Esophagus squamous epithelium (tissue), 5 donors: ENCODE data around the gene SIX5. TPM values are rescaled to one million over a fixed set of nuclear protein-coding genes. Genes with fewer than 3 reads are reported as not detected.

Source experiments
- DNase-seq: peaks from one replicate; lab custom pipeline; 2025; lab: John Stamatoyannopoulos, UW
- H3K27ac ChIP-seq, 4 donors: fragments of 200-600 bp; sonication (generic); one replicate each; pipeline ENCODE4 v1.5.1; 2016 to 2019; ENCODE audit warnings: mild to moderate bottlenecking in 1 of 4
- H3K27me3 ChIP-seq, 4 donors: fragments of 200-600 bp; sonication (generic); 1 replicate in 3 of 4; 2 replicates in 1 of 4; pipeline versions ENCODE4 v1.5.1 to v1.6.0; 2017 to 2021; ENCODE audit warnings: antibody characterized with exemption in 1 of 4
- H3K36me3 ChIP-seq, 3 donors: fragments of 200-600 bp; sonication (generic); one replicate each; pipeline ENCODE4 v1.5.1; 2016 to 2019
- H3K4me1 ChIP-seq, 3 donors: fragments of 200-600 bp; sonication (generic); one replicate each; pipeline ENCODE4 v1.5.1; 2017 to 2019
- H3K4me3 ChIP-seq, 4 donors: fragments of 200-600 bp; sonication (generic); 1 replicate in 3 of 4; 2 replicates in 1 of 4; pipeline ENCODE4 v1.5.1; 2016 to 2019; ENCODE audit warnings: mild to moderate bottlenecking in 2 of 4, moderate library complexity in 1 of 4
- H3K9me3 ChIP-seq, 3 donors: fragments of 200-600 bp; sonication (generic); one replicate each; pipeline ENCODE4 v1.5.1; 2016 to 2019
- CTCF ChIP-seq, 6 experiments: fragments of 450-650 bp in 4 of 6; fragments of 200-600 bp in 2 of 6; sonication (generic) in 2 of 6; IDR thresholded peaks; one replicate each; pipeline ENCODE4 v1.5.1; 2016 to 2019; ENCODE audit warnings: antibody characterized with exemption in 6 of 6, mild to moderate bottlenecking in 4 of 6, moderate library complexity in 4 of 6
- POLR2A ChIP-seq, 4 donors: fragments of 450-650 bp; IDR thresholded peaks; one replicate each; pipeline ENCODE4 v1.6.1; 2017; ENCODE audit warnings: antibody characterized with exemption in 4 of 4, mild to moderate bottlenecking in 4 of 4, moderate library complexity in 3 of 4
- WGBS, 2 donors: methylation state at CpG; one replicate each; pipeline ENCODE4 v1.1.5; 2018; 5-methylcytosine and 5-hydroxymethylcytosine counted together
- intact Hi-C: fragments of 100-400 bp; cut with DNase I; formaldehyde crosslinking; loops from one replicate; pipeline ENCODE4 v1.15.0; 2022
- total RNA-seq, 4 donors: library from RNA; depleted of rRNA; stranded (reverse); fragments of >200 nt; gene quantifications; one replicate each; pipeline ENCODE4 v1.1.0, GENCODE V29; 2016
- donor health status: DM: yes; HTN: yes; CAD: no.

SIX5 gene
- total RNA-seq: 10 to 100 TPM in 2 of 4 donors, 1 to 10 TPM in 2; 5.8 to 13.5 (median 10.1) TPM

GRCh38 chr19:45768984-45769782 is at the start of gene SIX5:
Gene SIX5, minus strand, starts transcription at chr19:45769252. Its CDS starts 408 bp downstream, at chr19:45768844.
- Histone ChIP-seq H3K9me3 (no peaks in the 10 kb centered on the region), H3K27me3 (peaks cover 0 to 8% (median 0%) of the 10 kb centered on the region in 4 donors), H3K27ac (peak within 1 kb of the TSS; percentile 85 to 98 (median 96)), H3K4me3 (peak within 1 kb of the TSS; percentile 73 to 79 (median 77)), H3K4me1 (peaks cover 25 to 61% (median 38%) of the 10 kb centered on the region in 3 donors), H3K36me3 (peaks cover 0 to 32% (median 0%) of the 10 kb centered on the region in 3 donors)
- WGBS, 2 donors: 1 to 2% methylated on average over 7 to 27 of the region's 70 CpGs
- peak in 1 of 6 experiments; percentile 39 for TF ChIP-seq CTCF (IDR thresholded peaks at IDR 0.05)
- TF ChIP-seq POLR2A (IDR thresholded peaks at IDR 0.05): peak in 3 of 4 donors; percentile 33 to 85 (median 84)
- intact Hi-C loops: loop anchor here (10.0 kb wide), 1 partner anchor 54 kb away; no protein-coding TSS in a partner anchor
- DNase-seq: peak; percentile 70

GRCh38 chr19:45817725-45818301 is 48.8 kb upstream of the SIX5 start:
- H3K4me3 ChIP-seq: no peak overlapping the region
- H3K27ac ChIP-seq: no peak overlapping the region
- H3K9me3 ChIP-seq: no peaks in the 10 kb centered on the region
- intact Hi-C loops: no loop called here
- peaks cover 0 to 43% (median 5%) of the 10 kb centered on the region in 3 donors for H3K36me3 ChIP-seq
- H3K4me1 ChIP-seq: peaks cover 19 to 63% (median 20%) of the 10 kb centered on the region in 3 donors
- TF ChIP-seq CTCF (IDR thresholded peaks at IDR 0.05): no peak
- TF ChIP-seq POLR2A (IDR thresholded peaks at IDR 0.05): no peak
- DNase-seq: no peak
- WGBS, 2 donors: 78% methylated on average over 9 of the region's 19 CpGs; no CpG with 5 or more reads in 1 of the 2 donors
- H3K27me3 ChIP-seq: peaks cover 0 to 19% (median 0%) of the 10 kb centered on the region in 4 donors

- peaks cover 0 to 19% (median 0%) of the 10 kb centered on the region in 4 donors for H3K27me3 ChIP-seq
- H3K36me3 ChIP-seq: peaks cover 0 to 37% (median 0%) of the 10 kb centered on the region in 3 donors
- intact Hi-C loops: no loop called here
- H3K27ac ChIP-seq: no peak overlapping the region
- WGBS, 2 donors: 13 to 17% methylated on average over 14 to 20 of the region's 24 CpGs
- peak; percentile 66 for DNase-seq
- H3K9me3 ChIP-seq: no peaks in the 10 kb centered on the region
- TF ChIP-seq POLR2A (IDR thresholded peaks at IDR 0.05) (no peak), CTCF (IDR thresholded peaks at IDR 0.05) (peak; percentile 92 to 98 (median 96))
- H3K4me3 ChIP-seq: no peak overlapping the region
- H3K4me1 ChIP-seq: peaks cover 19 to 70% (median 20%) of the 10 kb centered on the region in 3 donors
Observed at GRCh38 chr19:45817010-45817724, 48.1 kb upstream of the SIX5 start.

- H3K27me3 ChIP-seq: peaks cover 0 to 19% (median 0%) of the 10 kb centered on the region in 4 donors
- intact Hi-C loops: no loop called here
- peaks cover 0 to 32% (median 0%) of the 10 kb centered on the region in 3 donors for H3K36me3 ChIP-seq
- H3K9me3 ChIP-seq: no peaks in the 10 kb centered on the region
- H3K27ac ChIP-seq: no peak overlapping the region
- TF ChIP-seq CTCF (IDR thresholded peaks at IDR 0.05): no peak
- TF ChIP-seq POLR2A (IDR thresholded peaks at IDR 0.05): no peak
- WGBS, 2 donors: 20 to 60% methylated on average over 1 to 2 of the region's 18 CpGs
- H3K4me3 ChIP-seq: peak overlapping the region in 1 of 4 donors; percentile 56
- peaks cover 20 to 73% (median 23%) of the 10 kb centered on the region in 3 donors for H3K4me1 ChIP-seq
- no peak for DNase-seq
Observed at GRCh38 chr19:45816236-45817009, 47.4 kb upstream of the SIX5 start.
